Upper lobe of left lung (tissue), 6 donors: ENCODE measurements around the gene NECAP2. TPM values are rescaled to one million over a fixed set of nuclear protein-coding genes. Genes with fewer than 3 reads are reported as not detected.
A peak's percentile ranks its signal among the peaks of the same experiment; 100 is the strongest.

ENCODE experiments used
- ATAC-seq, 2 donors: fragments of 200-7000 bp; cut with Tn5 transposase; one replicate each; pipeline ENCODE4 v1.9.1; 2022; ENCODE audit warnings: mild to moderate bottlenecking in 2 of 2, moderate library complexity in 2 of 2; ENCODE audit not compliant: low FRiP score in 2 of 2
- DNase-seq, 2 donors: peaks; one replicate each; pipeline ENCODE4 v3.0.0-alpha.2; 2019 to 2020
- H3K27ac ChIP-seq, 4 donors: fragments of 200-600 bp; sonication (generic); one replicate each; pipeline ENCODE4 v1.5.1; 2016 to 2019
- H3K27me3 ChIP-seq, 4 donors: fragments of 200-600 bp; sonication (generic); one replicate each; pipeline ENCODE4 v1.5.1; 2017 to 2019
- H3K36me3 ChIP-seq, 4 donors: fragments of 200-600 bp; sonication (generic); one replicate each; pipeline ENCODE4 v1.5.1; 2016 to 2019
- H3K4me1 ChIP-seq, 4 donors: fragments of 200-600 bp; sonication (generic); one replicate each; pipeline ENCODE4 v1.5.1; 2018 to 2019
- H3K4me3 ChIP-seq, 4 donors: fragments of 200-600 bp; sonication (generic); one replicate each; pipeline ENCODE4 v1.5.1; 2017 to 2019; ENCODE audit warnings: mild to moderate bottlenecking in 2 of 4, moderate library complexity in 1 of 4
- H3K9me3 ChIP-seq, 4 donors: fragments of 200-600 bp; sonication (generic); one replicate each; pipeline ENCODE4 v1.5.1; 2018 to 2019
- CTCF ChIP-seq, 6 experiments: fragments of 450-650 bp in 4 of 6; fragments of 200-600 bp in 2 of 6; sonication (generic) in 2 of 6; IDR thresholded peaks; one replicate each; pipeline ENCODE4 v1.5.1; 2016 to 2019; ENCODE audit warnings: antibody characterized with exemption in 6 of 6
- EP300 ChIP-seq, 4 donors: sonication (generic); formaldehyde crosslinking; IDR thresholded peaks; one replicate each; pipeline ENCODE4 v1.5.1; 2017; ENCODE audit warnings: antibody characterized with exemption in 4 of 4, control low read depth in 2 of 4
- POLR2A ChIP-seq, 4 donors: fragments of 450-650 bp; IDR thresholded peaks; one replicate each; pipeline ENCODE4 v1.5.1; 2016 to 2017; ENCODE audit warnings: antibody characterized with exemption in 4 of 4, mild to moderate bottlenecking in 2 of 4
- POLR2AphosphoS5 ChIP-seq, 2 donors: sonication (generic); formaldehyde crosslinking; IDR thresholded peaks; one replicate each; pipeline ENCODE4 v1.5.1; 2017; ENCODE audit warnings: antibody characterized with exemption in 2 of 2
- WGBS, 2 donors: methylation state at CpG; one replicate each; pipeline ENCODE4 v1.1.5; 2017 to 2018; 5-methylcytosine and 5-hydroxymethylcytosine counted together
- total RNA-seq, 6 donors: library from RNA; depleted of rRNA in 4 of 6; stranded (reverse); fragments of >200 nt in 4 of 6; gene quantifications; one replicate each; pipeline versions ENCODE4 v1.1.0 to v1.2.1, GENCODE V29; 2016 to 2021
- donor health status: DM: no; HTN: no; CAD: no; lungs with moderate emphysema.
- donor health status: DM: no; HTN: yes; CAD: no; lungs with severe emphysema.

Gene NECAP2
- total RNA-seq, 6 donors from 2014 or later = 61.9 to 96.4 (median 87.1) TPM

GRCh38 chr1:16441282-16441665, 750 bp downstream of the NECAP2 start:
- 0 to 2% methylated on average over 9 to 12 of the region's 12 CpGs for WGBS, 2 donors
- no peaks in the 10 kb centered on the region for H3K9me3 ChIP-seq
- ATAC-seq = peak in 1 of 2 donors; percentile 9
- H3K4me3 ChIP-seq = peak overlapping the region; percentile 69 to 98 (median 86)
- peaks cover 30 to 39% (median 35%) of the 10 kb centered on the region in 4 donors for H3K4me1 ChIP-seq
- H3K27me3 ChIP-seq = no peaks in the 10 kb centered on the region
- no peak for DNase-seq
- no peak for TF ChIP-seq EP300 (IDR thresholded peaks at IDR 0.05)
- TF ChIP-seq POLR2A (IDR thresholded peaks at IDR 0.05) = no peak
- TF ChIP-seq POLR2AphosphoS5 (IDR thresholded peaks at IDR 0.05) = no peak
- no peak for TF ChIP-seq CTCF (IDR thresholded peaks at IDR 0.05)
- peaks cover 11 to 32% (median 17%) of the 10 kb centered on the region in 4 donors for H3K36me3 ChIP-seq
- peak overlapping the region; percentile 86 to 96 (median 94) for H3K27ac ChIP-seq

GRCh38 chr1:16442265-16442664, 1.7 kb downstream of the NECAP2 start:
- Histone ChIP-seq H3K36me3 (peaks cover 16 to 42% (median 20%) of the 10 kb centered on the region in 4 donors), H3K27ac (peak overlapping the region in 3 of 4 donors; percentile 30 to 95 (median 51)), H3K9me3 (no peaks in the 10 kb centered on the region), H3K27me3 (no peaks in the 10 kb centered on the region), H3K4me3 (peak overlapping the region in 2 of 4 donors; percentile 10 to 86), H3K4me1 (peaks cover 30 to 39% (median 35%) of the 10 kb centered on the region in 4 donors)
- DNase-seq (no peak), ATAC-seq (no peak)
- TF ChIP-seq POLR2AphosphoS5 (IDR thresholded peaks at IDR 0.05) (no peak), POLR2A (IDR thresholded peaks at IDR 0.05) (no peak), CTCF (IDR thresholded peaks at IDR 0.05) (no peak), EP300 (IDR thresholded peaks at IDR 0.05) (no peak)
- 81 to 88% methylated on average over 6 to 7 of the region's 7 CpGs for WGBS, 2 donors

DNA sequence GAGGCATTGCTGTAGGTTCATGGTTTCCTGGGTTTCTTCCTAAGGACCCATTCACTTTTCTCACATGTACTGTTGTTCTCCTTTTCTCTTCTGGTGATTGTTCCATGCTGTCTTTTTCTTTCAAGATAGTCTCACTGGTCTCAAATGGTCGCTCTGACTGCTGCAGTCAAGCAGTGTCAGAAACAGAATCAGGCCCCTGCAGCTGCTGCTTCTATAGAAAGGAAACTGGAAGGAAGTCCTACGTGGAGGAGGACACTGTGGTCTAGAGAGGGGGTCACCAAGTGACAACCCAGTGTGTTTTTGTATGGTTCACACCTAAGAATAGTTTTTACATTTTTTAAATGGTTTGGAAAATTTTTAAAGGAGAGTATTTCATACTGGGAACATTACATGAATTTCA, 2.4 kb downstream of the NECAP2 start:
- H3K9me3 ChIP-seq = no peaks in the 10 kb centered on the region
- no peaks in the 10 kb centered on the region for H3K27me3 ChIP-seq
- DNase-seq = no peak
- peak overlapping the region; percentile 20 to 95 (median 29) for H3K27ac ChIP-seq
- 52 to 71% methylated on average over 2 of the region's 2 CpGs for WGBS, 2 donors
- ATAC-seq = no peak
- no peak overlapping the region for H3K4me3 ChIP-seq
- peaks cover 30 to 39% (median 35%) of the 10 kb centered on the region in 4 donors for H3K4me1 ChIP-seq
- TF ChIP-seq POLR2AphosphoS5 (IDR thresholded peaks at IDR 0.05) = no peak
- no peak for TF ChIP-seq CTCF (IDR thresholded peaks at IDR 0.05)
- no peak for TF ChIP-seq POLR2A (IDR thresholded peaks at IDR 0.05)
- no peak for TF ChIP-seq EP300 (IDR thresholded peaks at IDR 0.05)
- peaks cover 21 to 49% (median 26%) of the 10 kb centered on the region in 4 donors for H3K36me3 ChIP-seq

- DNase-seq = peak in 1 of 2 donors; percentile 40
- H3K27ac ChIP-seq = peak overlapping the region; percentile 25 to 95 (median 46)
- peaks cover 28 to 61% (median 38%) of the 10 kb centered on the region in 4 donors for H3K36me3 ChIP-seq
- no peaks in the 10 kb centered on the region for H3K9me3 ChIP-seq
- H3K4me3 ChIP-seq = no peak overlapping the region
- ATAC-seq = peak in 1 of 2 donors; percentile 39
- no peaks in the 10 kb centered on the region for H3K27me3 ChIP-seq
- TF ChIP-seq POLR2A (IDR thresholded peaks at IDR 0.05) = peak in 1 of 4 donors; percentile 37
- TF ChIP-seq EP300 (IDR thresholded peaks at IDR 0.05) = no peak
- peak in 1 of 2 donors; percentile 49 for TF ChIP-seq POLR2AphosphoS5 (IDR thresholded peaks at IDR 0.05)
- TF ChIP-seq CTCF (IDR thresholded peaks at IDR 0.05) = no peak
- peaks cover 30 to 39% (median 35%) of the 10 kb centered on the region in 4 donors for H3K4me1 ChIP-seq
- WGBS, 2 donors = 67 to 73% methylated on average over 14 of the region's 14 CpGs
Measured at GRCh38 chr1:16443975-16444770, 3.6 kb downstream of the NECAP2 start.
